BLaER1 (cell line): ENCODE data around the gene PRKN.

ENCODE experiments used
- H3K27ac ChIP-seq: shearing (Covaris generic); formaldehyde crosslinking; 2 replicates; pipeline ENCODE4 v1.8.1; 2022
- H3K27me3 ChIP-seq: shearing (Covaris generic); formaldehyde crosslinking; 2 replicates; pipeline ENCODE4 v1.8.1; 2022
- H3K36me3 ChIP-seq: shearing (Covaris generic); formaldehyde crosslinking; 2 replicates; pipeline ENCODE4 v1.8.1; 2022
- H3K4me1 ChIP-seq: shearing (Covaris generic); formaldehyde crosslinking; 2 replicates; pipeline ENCODE4 v1.8.1; 2022
- H3K4me2 ChIP-seq: shearing (Covaris generic); formaldehyde crosslinking; 2 replicates; pipeline ENCODE4 v1.8.1; 2022
- H3K4me3 ChIP-seq: shearing (Covaris generic); formaldehyde crosslinking; 2 replicates; pipeline ENCODE4 v1.8.1; 2022
- H3K9ac ChIP-seq: shearing (Covaris generic); formaldehyde crosslinking; 2 replicates; pipeline ENCODE4 v1.8.1; 2022
- H3K9me3 ChIP-seq: shearing (Covaris generic); formaldehyde crosslinking; 2 replicates; pipeline ENCODE4 v1.8.1; 2022
- H4K20me1 ChIP-seq: shearing (Covaris generic); formaldehyde crosslinking; 2 replicates; pipeline ENCODE4 v1.8.1; 2022
- Cebpa-rat ChIP-seq: shearing (Covaris generic); IDR thresholded peaks from 2 replicates; pipeline ENCODE4 v1.8.1; 2022

The PRKN gene

GRCh38 chr6:162069995-162070394 is 657.6 kb downstream of the PRKN start:
- H3K9me3 ChIP-seq = peaks cover 73% of the 10 kb centered on the region

GRCh38 chr6:162068340-162068739 is 659.2 kb downstream of the PRKN start:
- Histone ChIP-seq H3K27ac (peak overlapping the region; percentile 58; the same call in 1 of the 2 replicates), H4K20me1 (no peaks in the 10 kb centered on the region), H3K4me1 (peaks cover 19% of the 10 kb centered on the region), H3K36me3 (no peaks in the 10 kb centered on the region; the same call in 1 of the 2 replicates), H3K4me3 (0 out of 2 replicates have a peak overlapping the region, but pooled peaks have one; percentile 14), H3K27me3 (no peaks in the 10 kb centered on the region), H3K9ac (no peak overlapping the region), H3K9me3 (peaks cover 78% of the 10 kb centered on the region), H3K4me2 (peak overlapping the region; percentile 40)
- no peak for TF ChIP-seq Cebpa-rat

More at GRCh38 chr6:162069995-162070394, 657.6 kb downstream of the PRKN start:
- H3K9ac ChIP-seq = no peak overlapping the region
- H3K4me3 ChIP-seq = no peak overlapping the region
- no peak overlapping the region for H3K4me2 ChIP-seq
- no peak for TF ChIP-seq Cebpa-rat
- H3K27me3 ChIP-seq = no peaks in the 10 kb centered on the region
- H3K36me3 ChIP-seq = no peaks in the 10 kb centered on the region; the same call in 1 of the 2 replicates
- H3K4me1 ChIP-seq = peaks cover 29% of the 10 kb centered on the region
- no peak overlapping the region for H3K27ac ChIP-seq
- H4K20me1 ChIP-seq = no peaks in the 10 kb centered on the region

DNA sequence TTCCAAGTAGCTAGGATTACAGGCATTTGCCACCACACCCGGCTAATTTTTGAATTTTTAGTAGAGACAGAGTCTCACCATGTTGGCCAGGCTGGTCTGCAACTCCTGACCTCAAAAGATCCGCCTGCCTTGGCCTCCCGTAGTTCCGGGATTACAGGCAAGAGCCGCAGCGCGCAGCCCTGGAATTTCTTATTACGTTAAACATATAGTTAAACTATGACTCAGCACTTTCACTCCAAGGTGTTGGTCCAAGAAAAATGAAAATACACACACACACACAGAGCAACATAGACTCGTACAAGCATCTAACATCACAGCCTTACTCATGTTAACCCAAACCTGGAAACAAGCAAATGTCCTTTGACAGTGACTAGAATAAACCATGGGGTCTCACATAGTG is 663.9 kb downstream of the PRKN start:
- H3K27me3 ChIP-seq = no peaks in the 10 kb centered on the region
- no peaks in the 10 kb centered on the region for H3K36me3 ChIP-seq
- H3K4me2 ChIP-seq = no peak overlapping the region
- H3K9ac ChIP-seq = no peak overlapping the region
- no peak overlapping the region for H3K4me3 ChIP-seq
- peaks cover 36% of the 10 kb centered on the region for H3K9me3 ChIP-seq
- no peaks in the 10 kb centered on the region for H4K20me1 ChIP-seq
- no peak overlapping the region for H3K27ac ChIP-seq
- no peak for TF ChIP-seq Cebpa-rat
- peaks cover 22% of the 10 kb centered on the region for H3K4me1 ChIP-seq

GRCh38 chr6:162058281-162058875 is 669.2 kb downstream of the PRKN start:
- H3K27me3 ChIP-seq = no peaks in the 10 kb centered on the region
- peaks cover under 1% of the 10 kb centered on the region for H3K9me3 ChIP-seq
- no peak overlapping the region for H3K4me3 ChIP-seq
- no peaks in the 10 kb centered on the region for H4K20me1 ChIP-seq
- no peak overlapping the region for H3K27ac ChIP-seq
- no peaks in the 10 kb centered on the region for H3K36me3 ChIP-seq
- no peak overlapping the region for H3K4me2 ChIP-seq
- no peak overlapping the region for H3K9ac ChIP-seq
- H3K4me1 ChIP-seq = peaks cover 55% of the 10 kb centered on the region
- no peak for TF ChIP-seq Cebpa-rat

DNA sequence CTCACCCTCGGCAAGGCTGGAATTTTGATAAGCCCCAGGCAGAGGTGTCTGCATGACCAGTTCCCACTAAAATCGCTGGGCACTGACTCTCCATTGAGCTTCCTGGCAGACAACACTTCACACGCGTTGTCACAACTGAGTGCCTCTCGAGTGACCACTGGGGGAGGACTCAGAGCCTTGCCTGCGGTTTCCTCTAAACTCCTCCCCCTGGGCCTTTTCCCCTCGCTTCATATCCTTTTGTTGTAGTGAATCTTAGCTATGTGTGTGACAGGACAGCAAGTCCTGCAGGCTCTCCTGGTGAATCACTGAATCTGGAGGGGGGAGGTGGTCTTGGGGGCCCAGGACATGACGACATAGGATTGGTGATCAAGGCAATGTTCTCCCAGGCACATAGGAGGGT is 670.8 kb downstream of the PRKN start:
- Histone ChIP-seq H3K4me1 (peaks cover 66% of the 10 kb centered on the region), H3K27ac (peak overlapping the region; percentile 31), H3K27me3 (no peaks in the 10 kb centered on the region), H3K4me2 (peak overlapping the region; percentile 69), H3K4me3 (no peak overlapping the region), H3K9me3 (no peaks in the 10 kb centered on the region), H4K20me1 (no peaks in the 10 kb centered on the region), H3K36me3 (no peaks in the 10 kb centered on the region), H3K9ac (peak overlapping the region; percentile 8; the same call in 1 of the 2 replicates)
- no peak for TF ChIP-seq Cebpa-rat

DNA sequence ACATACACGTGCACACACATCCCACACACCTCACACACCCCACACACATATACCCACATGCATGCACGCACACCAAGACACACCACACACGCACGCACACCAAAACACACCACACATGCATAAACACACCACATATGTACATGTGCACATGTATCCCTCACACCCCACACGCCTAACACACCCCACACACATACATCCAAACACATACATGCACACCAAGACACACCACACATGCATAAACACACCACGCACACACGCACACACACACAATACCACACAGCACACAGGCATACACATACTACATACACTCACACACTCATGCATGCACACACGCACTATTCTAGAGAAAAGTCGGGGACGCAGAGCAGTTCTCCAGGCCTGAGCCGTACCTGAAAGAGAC is 671.5 kb downstream of the PRKN start:
- Histone ChIP-seq H3K4me1 (peaks cover 64% of the 10 kb centered on the region), H3K27ac (no peak overlapping the region), H3K36me3 (no peaks in the 10 kb centered on the region), H3K9me3 (peaks cover 7% of the 10 kb centered on the region), H3K27me3 (no peaks in the 10 kb centered on the region), H3K9ac (no peak overlapping the region), H3K4me3 (no peak overlapping the region), H3K4me2 (peak overlapping the region; percentile 69), H4K20me1 (no peaks in the 10 kb centered on the region)
- no peak for TF ChIP-seq Cebpa-rat

- H3K9me3 ChIP-seq = peaks cover 14% of the 10 kb centered on the region
- no peaks in the 10 kb centered on the region for H3K36me3 ChIP-seq
- TF ChIP-seq Cebpa-rat = no peak
- no peak overlapping the region for H3K9ac ChIP-seq
- no peaks in the 10 kb centered on the region for H3K27me3 ChIP-seq
- H3K27ac ChIP-seq = no peak overlapping the region
- peaks cover 61% of the 10 kb centered on the region for H3K4me1 ChIP-seq
- no peak overlapping the region for H3K4me3 ChIP-seq
- no peaks in the 10 kb centered on the region for H4K20me1 ChIP-seq
- peak overlapping the region; percentile 69 for H3K4me2 ChIP-seq
Observed at GRCh38 chr6:162055365-162055764, 672.2 kb downstream of the PRKN start.

GRCh38 chr6:162053084-162053483 is 674.5 kb downstream of the PRKN start:
- Histone ChIP-seq H3K4me3 (no peak overlapping the region), H3K4me1 (peaks cover 61% of the 10 kb centered on the region), H4K20me1 (no peaks in the 10 kb centered on the region), H3K27me3 (no peaks in the 10 kb centered on the region), H3K4me2 (peak overlapping the region; percentile 70), H3K27ac (peak overlapping the region; percentile 44; the same call in 1 of the 2 replicates), H3K9ac (0 out of 2 replicates have a peak overlapping the region, but pooled peaks have one; percentile 24), H3K36me3 (no peaks in the 10 kb centered on the region), H3K9me3 (peaks cover 15% of the 10 kb centered on the region)
- no peak for TF ChIP-seq Cebpa-rat

GRCh38 chr6:162050579-162050978 is 677.0 kb downstream of the PRKN start:
- Histone ChIP-seq H3K4me2 (no peak overlapping the region), H3K9me3 (peaks cover 17% of the 10 kb centered on the region), H3K27ac (no peak overlapping the region), H3K9ac (no peak overlapping the region), H3K4me3 (no peak overlapping the region), H4K20me1 (no peaks in the 10 kb centered on the region), H3K36me3 (no peaks in the 10 kb centered on the region), H3K4me1 (peaks cover 37% of the 10 kb centered on the region), H3K27me3 (no peaks in the 10 kb centered on the region)
- no peak for TF ChIP-seq Cebpa-rat

DNA sequence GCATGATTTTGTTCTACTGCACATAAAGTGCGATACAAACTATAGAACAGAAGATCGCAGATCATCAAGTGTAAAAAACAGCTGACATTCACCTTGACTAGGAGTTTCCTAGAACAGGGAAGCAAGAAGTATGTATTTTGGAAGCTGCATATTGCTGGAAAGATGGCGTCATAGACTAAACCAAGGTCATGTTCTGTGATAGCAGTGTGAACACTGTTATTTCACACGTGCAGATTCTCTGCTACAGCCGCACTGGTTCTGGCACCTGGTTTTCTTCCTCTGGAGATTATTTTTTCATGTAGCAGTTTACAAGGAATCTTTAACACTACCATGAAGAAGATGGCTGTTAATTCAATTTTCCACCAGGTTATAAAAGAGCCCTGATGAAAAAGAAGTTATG is 681.2 kb downstream of the PRKN start:
- H3K27me3 ChIP-seq = no peaks in the 10 kb centered on the region
- no peaks in the 10 kb centered on the region for H3K36me3 ChIP-seq
- no peak overlapping the region for H3K27ac ChIP-seq
- no peak overlapping the region for H3K4me2 ChIP-seq
- no peak overlapping the region for H3K4me3 ChIP-seq
- H4K20me1 ChIP-seq = no peaks in the 10 kb centered on the region
- H3K9me3 ChIP-seq = peaks cover 51% of the 10 kb centered on the region
- no peaks in the 10 kb centered on the region for H3K4me1 ChIP-seq
- no peak overlapping the region for H3K9ac ChIP-seq
- no peak for TF ChIP-seq Cebpa-rat
